SK-N-SH treated with all-trans-retinoic acid at 6 μM for 48 hours (cell line): ENCODE data around the gene SHC3.

Source experiments
- ATAC-seq: fragments of 200-7000 bp; cut with Tn5 transposase; 3 replicates; pipeline ENCODE4 v1.9.1; 2020; ENCODE audit warnings: mild to moderate bottlenecking, moderate library complexity
- BACH2 ChIP-seq: fragments of 250-450 bp; sonication (Bioruptor Pico); IDR thresholded peaks from 2 replicates; pipeline ENCODE4 v1.9.0; 2021; ENCODE audit warnings: mild to moderate bottlenecking, borderline replicate concordance
- CSDC2 ChIP-seq: fragments of 250-450 bp; sonication (Bioruptor Pico); IDR thresholded peaks from 2 replicates; pipeline ENCODE4 v1.5.0; 2020; ENCODE audit warnings: mild to moderate bottlenecking, moderate library complexity
- ESRRG ChIP-seq: fragments of 250-450 bp; sonication (Bioruptor Pico); IDR thresholded peaks from 2 replicates; pipeline ENCODE4 v1.6.1; 2021; ENCODE audit warnings: mild to moderate bottlenecking
- GLIS3 ChIP-seq: fragments of 250-450 bp; sonication (Bioruptor Pico); IDR thresholded peaks from 2 replicates; pipeline ENCODE4 v1.5.0; 2020; ENCODE audit warnings: mild to moderate bottlenecking, moderate library complexity
- ISL1 ChIP-seq: fragments of 250-450 bp; sonication (Bioruptor Pico); IDR thresholded peaks from 2 replicates; pipeline ENCODE4 v2.1.2; 2022; ENCODE audit warnings: mild to moderate bottlenecking, moderate library complexity
- OSR1 ChIP-seq: fragments of 250-450 bp; sonication (Bioruptor Pico); IDR thresholded peaks from 2 replicates; pipeline ENCODE4 v1.8.0; 2022; ENCODE audit warnings: moderate library complexity, mild to moderate bottlenecking, inconsistent platforms
- PPARA ChIP-seq: fragments of 250-450 bp; sonication (Bioruptor Pico); IDR thresholded peaks from 2 replicates; pipeline ENCODE4 v1.5.0; 2020; ENCODE audit warnings: mild to moderate bottlenecking, borderline replicate concordance
- SNAI2 ChIP-seq: fragments of 250-450 bp; sonication (Bioruptor Pico); IDR thresholded peaks from 2 replicates; pipeline ENCODE4 v1.5.0; 2020; ENCODE audit warnings: mild to moderate bottlenecking, moderate library complexity
- TOX ChIP-seq: fragments of 250-450 bp; sonication (Bioruptor Pico); IDR thresholded peaks from 2 replicates; pipeline ENCODE4 v1.8.0; 2021; ENCODE audit warnings: mild to moderate bottlenecking, moderate library complexity, borderline replicate concordance
- ZC3H10 ChIP-seq: fragments of 250-450 bp; sonication (Bioruptor Pico); IDR thresholded peaks from 2 replicates; pipeline ENCODE4 v1.5.1; 2021; ENCODE audit warnings: mild to moderate bottlenecking, moderate library complexity
- ZFP30 ChIP-seq: fragments of 450-650 bp; formaldehyde crosslinking; IDR thresholded peaks from 2 replicates; pipeline ENCODE4 v1.5.0; 2022; ENCODE audit warnings: mild to moderate bottlenecking, moderate library complexity
- ZNF565 ChIP-seq: fragments of 450-650 bp; formaldehyde crosslinking; conservative IDR thresholded peaks from 2 replicates; pipeline ENCODE4 v1.5.0; 2020; ENCODE audit warnings: low read depth, mild to moderate bottlenecking, moderate library complexity
- ZNF70 ChIP-seq: fragments of 450-650 bp; formaldehyde crosslinking; IDR thresholded peaks from 2 replicates; pipeline ENCODE4 v1.5.0; 2020; ENCODE audit warnings: mild to moderate bottlenecking, moderate library complexity
- ZNF8 ChIP-seq: fragments of 450-650 bp; formaldehyde crosslinking; IDR thresholded peaks from 2 replicates; pipeline ENCODE4 v1.5.0; 2020; ENCODE audit warnings: mild to moderate bottlenecking, moderate library complexity
- TF ChIP-seq, protein P1 (sequence below): fragments of 250-450 bp; sonication (Bioruptor Pico); IDR thresholded peaks from 2 replicates; pipeline ENCODE4 v1.5.1; 2020; ENCODE audit warnings: low read depth, mild to moderate bottlenecking, moderate library complexity
- TF ChIP-seq, protein P2 (sequence below): fragments of 250-450 bp; sonication (Bioruptor Pico); IDR thresholded peaks from 2 replicates; pipeline ENCODE4 v1.8.0; 2020; ENCODE audit warnings: mild to moderate bottlenecking, moderate library complexity, borderline replicate concordance
- TF ChIP-seq, protein P3 (sequence below): fragments of 250-450 bp; sonication (Bioruptor Pico); IDR thresholded peaks from 2 replicates; pipeline ENCODE4 v1.5.1; 2021; ENCODE audit warnings: mild to moderate bottlenecking, moderate library complexity
- TF ChIP-seq, protein P4 (sequence below): fragments of 250-450 bp; sonication (Bioruptor Pico); IDR thresholded peaks from 2 replicates; pipeline ENCODE4 v1.8.0; 2021; ENCODE audit warnings: low read depth, mild to moderate bottlenecking, moderate library complexity, borderline replicate concordance
- TF ChIP-seq, protein P5 (sequence below): fragments of 250-450 bp; sonication (Bioruptor Pico); IDR thresholded peaks from 2 replicates; pipeline ENCODE4 v1.5.0; 2020; ENCODE audit warnings: mild to moderate bottlenecking, moderate library complexity

Gene SHC3

DNA sequence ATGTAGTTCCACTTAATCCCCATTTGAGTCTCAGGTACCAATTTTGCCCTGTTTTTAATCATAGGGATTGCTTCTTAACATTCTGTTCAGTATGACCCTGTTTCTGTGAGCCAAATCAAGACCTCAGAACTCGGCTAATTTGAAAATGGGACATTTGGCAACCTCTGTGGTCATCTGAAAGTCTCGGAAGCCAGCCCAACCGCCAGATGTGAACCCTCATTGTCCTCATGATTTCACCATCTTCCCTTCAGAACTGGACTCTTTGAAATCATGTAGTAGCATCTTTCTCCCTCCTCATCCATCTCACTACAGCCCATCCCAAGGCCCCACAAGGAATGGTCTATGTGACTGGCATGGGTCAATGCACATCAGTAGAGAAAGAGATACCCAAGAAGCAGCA is 98.4 kb downstream of the SHC3 start:
- ATAC-seq: no peak
- no peak for TF ChIP-seq PPARA (CRISPR knock-in tag)
- TF ChIP-seq SNAI2: no peak
- TF ChIP-seq ISL1: no peak
- TF ChIP-seq, all 23 proteins: peak for 0

DNA sequence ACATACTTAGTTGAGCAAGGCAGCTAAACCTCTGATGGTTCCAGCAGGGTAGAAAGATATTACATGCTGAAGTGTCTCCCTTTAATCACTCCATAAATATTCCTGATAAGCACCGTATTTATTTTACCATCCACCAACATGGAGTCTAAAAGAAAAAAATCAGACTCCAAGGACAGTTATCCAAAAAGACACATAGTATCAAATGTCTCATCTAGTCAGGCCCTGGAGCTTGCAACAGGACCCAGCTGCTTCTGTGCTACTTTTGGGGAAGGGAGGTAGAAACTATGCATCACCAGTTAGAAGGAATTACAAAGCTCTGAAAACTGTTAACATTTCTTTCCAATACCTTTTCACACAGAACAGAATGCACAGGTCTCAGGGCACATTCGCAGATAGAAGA is 99.2 kb downstream of the SHC3 start:
- ATAC-seq: peak; percentile 64
- TF ChIP-seq ESRRG (CRISPR knock-in tag) (no peak), OSR1 (CRISPR knock-in tag) (no peak), ZNF8 (CRISPR knock-in tag) (no peak), ZFP30 (CRISPR knock-in tag) (no peak), ZC3H10 (CRISPR knock-in tag) (no peak)

DNA sequence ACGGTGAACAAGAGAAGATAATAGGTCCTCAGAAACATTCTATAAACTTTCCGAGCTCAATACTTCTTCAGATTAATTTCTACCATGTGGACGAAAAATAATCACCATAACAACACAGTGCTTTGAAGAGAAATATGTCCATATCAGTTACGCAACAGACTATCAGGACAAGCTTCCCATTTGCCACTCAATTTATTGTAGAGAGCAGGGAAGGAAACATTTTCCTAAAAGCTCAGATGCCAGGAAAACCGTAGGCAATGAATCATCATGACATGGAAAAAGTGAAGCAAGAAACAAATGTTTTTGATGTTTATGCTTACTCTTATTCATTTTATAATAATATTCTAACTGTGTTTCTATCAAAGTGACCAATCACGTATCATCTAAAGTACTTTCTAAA is 99.8 kb downstream of the SHC3 start:
- peak; percentile 59 for ATAC-seq
- TF ChIP-seq PPARA (CRISPR knock-in tag) (no peak), GLIS3 (CRISPR knock-in tag) (no peak), ZNF70 (CRISPR knock-in tag) (no peak), ZNF8 (CRISPR knock-in tag) (no peak)
- TF ChIP-seq, protein P1, sequence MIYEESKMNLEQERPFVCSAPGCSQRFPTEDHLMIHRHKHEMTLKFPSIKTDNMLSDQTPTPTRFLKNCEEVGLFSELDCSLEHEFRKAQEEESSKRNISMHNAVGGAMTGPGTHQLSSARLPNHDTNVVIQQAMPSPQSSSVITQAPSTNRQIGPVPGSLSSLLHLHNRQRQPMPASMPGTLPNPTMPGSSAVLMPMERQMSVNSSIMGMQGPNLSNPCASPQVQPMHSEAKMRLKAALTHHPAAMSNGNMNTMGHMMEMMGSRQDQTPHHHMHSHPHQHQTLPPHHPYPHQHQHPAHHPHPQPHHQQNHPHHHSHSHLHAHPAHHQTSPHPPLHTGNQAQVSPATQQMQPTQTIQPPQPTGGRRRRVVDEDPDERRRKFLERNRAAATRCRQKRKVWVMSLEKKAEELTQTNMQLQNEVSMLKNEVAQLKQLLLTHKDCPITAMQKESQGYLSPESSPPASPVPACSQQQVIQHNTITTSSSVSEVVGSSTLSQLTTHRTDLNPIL (CRISPR knock-in tag): no peak

DNA sequence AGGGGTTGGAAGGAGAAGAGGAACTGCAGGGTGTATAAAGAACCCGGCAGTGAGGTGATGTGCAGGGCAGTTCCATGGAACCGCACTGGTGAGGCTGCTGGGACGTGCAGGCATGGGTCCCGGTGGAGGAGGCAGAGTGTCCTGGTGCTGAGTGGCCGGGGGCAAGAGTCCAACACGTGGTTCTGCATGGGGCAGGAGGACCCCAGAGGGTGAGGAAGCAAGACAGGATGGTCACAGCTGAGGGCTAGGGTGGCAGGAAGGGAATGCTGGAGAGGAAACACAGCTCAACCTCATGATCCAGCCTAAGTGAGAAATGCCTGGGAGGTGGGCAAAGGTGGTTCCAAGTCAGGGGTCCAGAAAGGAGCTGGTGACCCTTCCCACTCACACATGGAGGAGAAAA is 100.2 kb downstream of the SHC3 start:
- ATAC-seq: no peak
- TF ChIP-seq, protein P1 (CRISPR knock-in tag): no peak
- TF ChIP-seq GLIS3 (CRISPR knock-in tag): no peak
- no peak for TF ChIP-seq TOX (CRISPR knock-in tag)
- TF ChIP-seq, protein P2, sequence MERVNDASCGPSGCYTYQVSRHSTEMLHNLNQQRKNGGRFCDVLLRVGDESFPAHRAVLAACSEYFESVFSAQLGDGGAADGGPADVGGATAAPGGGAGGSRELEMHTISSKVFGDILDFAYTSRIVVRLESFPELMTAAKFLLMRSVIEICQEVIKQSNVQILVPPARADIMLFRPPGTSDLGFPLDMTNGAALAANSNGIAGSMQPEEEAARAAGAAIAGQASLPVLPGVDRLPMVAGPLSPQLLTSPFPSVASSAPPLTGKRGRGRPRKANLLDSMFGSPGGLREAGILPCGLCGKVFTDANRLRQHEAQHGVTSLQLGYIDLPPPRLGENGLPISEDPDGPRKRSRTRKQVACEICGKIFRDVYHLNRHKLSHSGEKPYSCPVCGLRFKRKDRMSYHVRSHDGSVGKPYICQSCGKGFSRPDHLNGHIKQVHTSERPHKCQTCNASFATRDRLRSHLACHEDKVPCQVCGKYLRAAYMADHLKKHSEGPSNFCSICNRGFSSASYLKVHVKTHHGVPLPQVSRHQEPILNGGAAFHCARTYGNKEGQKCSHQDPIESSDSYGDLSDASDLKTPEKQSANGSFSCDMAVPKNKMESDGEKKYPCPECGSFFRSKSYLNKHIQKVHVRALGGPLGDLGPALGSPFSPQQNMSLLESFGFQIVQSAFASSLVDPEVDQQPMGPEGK (CRISPR knock-in tag): no peak
- TF ChIP-seq ZC3H10 (CRISPR knock-in tag): no peak
- no peak for TF ChIP-seq ZNF70 (CRISPR knock-in tag)
- no peak for TF ChIP-seq BACH2 (CRISPR knock-in tag)
- no peak for TF ChIP-seq ESRRG (CRISPR knock-in tag)
- no peak for TF ChIP-seq SNAI2
- no peak for TF ChIP-seq ZNF565 (CRISPR knock-in tag)
- TF ChIP-seq, protein P3, sequence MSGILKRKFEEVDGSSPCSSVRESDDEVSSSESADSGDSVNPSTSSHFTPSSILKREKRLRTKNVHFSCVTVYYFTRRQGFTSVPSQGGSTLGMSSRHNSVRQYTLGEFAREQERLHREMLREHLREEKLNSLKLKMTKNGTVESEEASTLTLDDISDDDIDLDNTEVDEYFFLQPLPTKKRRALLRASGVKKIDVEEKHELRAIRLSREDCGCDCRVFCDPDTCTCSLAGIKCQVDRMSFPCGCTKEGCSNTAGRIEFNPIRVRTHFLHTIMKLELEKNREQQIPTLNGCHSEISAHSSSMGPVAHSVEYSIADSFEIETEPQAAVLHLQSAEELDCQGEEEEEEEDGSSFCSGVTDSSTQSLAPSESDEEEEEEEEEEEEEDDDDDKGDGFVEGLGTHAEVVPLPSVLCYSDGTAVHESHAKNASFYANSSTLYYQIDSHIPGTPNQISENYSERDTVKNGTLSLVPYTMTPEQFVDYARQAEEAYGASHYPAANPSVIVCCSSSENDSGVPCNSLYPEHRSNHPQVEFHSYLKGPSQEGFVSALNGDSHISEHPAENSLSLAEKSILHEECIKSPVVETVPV: no peak
- TF ChIP-seq, protein P4, sequence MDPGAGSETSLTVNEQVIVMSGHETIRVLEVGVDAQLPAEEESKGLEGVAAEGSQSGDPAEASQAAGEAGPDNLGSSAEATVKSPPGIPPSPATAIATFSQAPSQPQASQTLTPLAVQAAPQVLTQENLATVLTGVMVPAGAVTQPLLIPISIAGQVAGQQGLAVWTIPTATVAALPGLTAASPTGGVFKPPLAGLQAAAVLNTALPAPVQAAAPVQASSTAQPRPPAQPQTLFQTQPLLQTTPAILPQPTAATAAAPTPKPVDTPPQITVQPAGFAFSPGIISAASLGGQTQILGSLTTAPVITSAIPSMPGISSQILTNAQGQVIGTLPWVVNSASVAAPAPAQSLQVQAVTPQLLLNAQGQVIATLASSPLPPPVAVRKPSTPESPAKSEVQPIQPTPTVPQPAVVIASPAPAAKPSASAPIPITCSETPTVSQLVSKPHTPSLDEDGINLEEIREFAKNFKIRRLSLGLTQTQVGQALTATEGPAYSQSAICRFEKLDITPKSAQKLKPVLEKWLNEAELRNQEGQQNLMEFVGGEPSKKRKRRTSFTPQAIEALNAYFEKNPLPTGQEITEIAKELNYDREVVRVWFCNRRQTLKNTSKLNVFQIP (CRISPR knock-in tag): no peak
- no peak for TF ChIP-seq ZNF8 (CRISPR knock-in tag)
- TF ChIP-seq, protein P5, sequence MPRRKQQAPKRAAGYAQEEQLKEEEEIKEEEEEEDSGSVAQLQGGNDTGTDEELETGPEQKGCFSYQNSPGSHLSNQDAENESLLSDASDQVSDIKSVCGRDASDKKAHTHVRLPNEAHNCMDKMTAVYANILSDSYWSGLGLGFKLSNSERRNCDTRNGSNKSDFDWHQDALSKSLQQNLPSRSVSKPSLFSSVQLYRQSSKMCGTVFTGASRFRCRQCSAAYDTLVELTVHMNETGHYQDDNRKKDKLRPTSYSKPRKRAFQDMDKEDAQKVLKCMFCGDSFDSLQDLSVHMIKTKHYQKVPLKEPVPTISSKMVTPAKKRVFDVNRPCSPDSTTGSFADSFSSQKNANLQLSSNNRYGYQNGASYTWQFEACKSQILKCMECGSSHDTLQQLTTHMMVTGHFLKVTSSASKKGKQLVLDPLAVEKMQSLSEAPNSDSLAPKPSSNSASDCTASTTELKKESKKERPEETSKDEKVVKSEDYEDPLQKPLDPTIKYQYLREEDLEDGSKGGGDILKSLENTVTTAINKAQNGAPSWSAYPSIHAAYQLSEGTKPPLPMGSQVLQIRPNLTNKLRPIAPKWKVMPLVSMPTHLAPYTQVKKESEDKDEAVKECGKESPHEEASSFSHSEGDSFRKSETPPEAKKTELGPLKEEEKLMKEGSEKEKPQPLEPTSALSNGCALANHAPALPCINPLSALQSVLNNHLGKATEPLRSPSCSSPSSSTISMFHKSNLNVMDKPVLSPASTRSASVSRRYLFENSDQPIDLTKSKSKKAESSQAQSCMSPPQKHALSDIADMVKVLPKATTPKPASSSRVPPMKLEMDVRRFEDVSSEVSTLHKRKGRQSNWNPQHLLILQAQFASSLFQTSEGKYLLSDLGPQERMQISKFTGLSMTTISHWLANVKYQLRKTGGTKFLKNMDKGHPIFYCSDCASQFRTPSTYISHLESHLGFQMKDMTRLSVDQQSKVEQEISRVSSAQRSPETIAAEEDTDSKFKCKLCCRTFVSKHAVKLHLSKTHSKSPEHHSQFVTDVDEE: no peak
- no peak for TF ChIP-seq ISL1
- no peak for TF ChIP-seq CSDC2
- TF ChIP-seq, all 23 proteins: peak for 0
